KMS-11 (cell line): ENCODE data around the gene EPYC.

Experiments
- H2AFZ ChIP-seq: fragments of 200-600 bp; sonication (generic); 2 replicates; pipeline ENCODE4 v1.6.1; 2016; ENCODE audit warnings: antibody characterized with exemption, mixed run types, low read depth
- H3K27ac ChIP-seq: fragments of 200-600 bp; sonication (generic); 2 replicates; pipeline ENCODE4 v1.6.1; 2016; ENCODE audit warnings: mild to moderate bottlenecking, mixed run types
- H3K27me3 ChIP-seq: fragments of 200-600 bp; sonication (generic); 2 replicates; pipeline ENCODE4 v1.6.1; 2017; ENCODE audit warnings: mild to moderate bottlenecking, low read depth, mixed run types, moderate library complexity; ENCODE audit not compliant: insufficient read depth
- H3K36me3 ChIP-seq: fragments of 200-600 bp; sonication (generic); 2 replicates; pipeline ENCODE4 v1.6.1; 2017; ENCODE audit warnings: mild to moderate bottlenecking, mixed run types; ENCODE audit not compliant: insufficient read depth
- H3K4me1 ChIP-seq: fragments of 200-600 bp; sonication (generic); 2 replicates; pipeline ENCODE4 v1.6.1; 2016; ENCODE audit warnings: mild to moderate bottlenecking, low read depth, mixed run types; ENCODE audit not compliant: poor library complexity, severe bottlenecking
- H3K4me2 ChIP-seq: fragments of 200-600 bp; sonication (generic); 2 replicates; pipeline ENCODE4 v1.7.0; 2016; ENCODE audit warnings: mild to moderate bottlenecking, mixed run types
- H3K4me3 ChIP-seq: fragments of 200-600 bp; sonication (generic); IDR thresholded peaks from 2 replicates; pipeline ENCODE4 v1.6.1; 2017; ENCODE audit warnings: low read depth, low read length, mixed read lengths; ENCODE audit not compliant: insufficient read depth
- H3K79me2 ChIP-seq: fragments of 200-600 bp; sonication (generic); 2 replicates; pipeline ENCODE4 v1.6.1; 2016; ENCODE audit warnings: low read depth, mixed run types; ENCODE audit not compliant: insufficient read depth
- H3K9ac ChIP-seq: fragments of 200-600 bp; sonication (generic); 2 replicates; pipeline ENCODE4 v1.6.1; 2016; ENCODE audit warnings: mild to moderate bottlenecking, mixed run types
- H4K20me1 ChIP-seq: fragments of 200-600 bp; sonication (generic); 2 replicates; pipeline ENCODE4 v1.6.1; 2016; ENCODE audit warnings: mild to moderate bottlenecking, mixed run types; ENCODE audit not compliant: insufficient read depth
- TF ChIP-seq, protein P1 (sequence below): fragments of 200-600 bp; sonication (generic); conservative IDR thresholded peaks from 2 replicates; pipeline ENCODE4 v1.6.1; 2017; ENCODE audit warnings: low read depth, mild to moderate bottlenecking, antibody characterized with exemption, low read length, moderate library complexity, mixed read lengths

EPYC gene

GRCh38 chr12:90970911-90971310, 33.9 kb downstream of the EPYC start:
- Histone ChIP-seq H3K4me1 (no peaks in the 10 kb centered on the region), H4K20me1 (no peaks in the 10 kb centered on the region), H3K27me3 (no peaks in the 10 kb centered on the region), H3K4me3 (no peak overlapping the region), H3K36me3 (no peaks in the 10 kb centered on the region), H3K9ac (no peak overlapping the region), H3K79me2 (no peaks in the 10 kb centered on the region), H3K4me2 (no peak overlapping the region), H2AFZ (no peak overlapping the region), H3K27ac (no peak overlapping the region)
- TF ChIP-seq, protein P1, sequence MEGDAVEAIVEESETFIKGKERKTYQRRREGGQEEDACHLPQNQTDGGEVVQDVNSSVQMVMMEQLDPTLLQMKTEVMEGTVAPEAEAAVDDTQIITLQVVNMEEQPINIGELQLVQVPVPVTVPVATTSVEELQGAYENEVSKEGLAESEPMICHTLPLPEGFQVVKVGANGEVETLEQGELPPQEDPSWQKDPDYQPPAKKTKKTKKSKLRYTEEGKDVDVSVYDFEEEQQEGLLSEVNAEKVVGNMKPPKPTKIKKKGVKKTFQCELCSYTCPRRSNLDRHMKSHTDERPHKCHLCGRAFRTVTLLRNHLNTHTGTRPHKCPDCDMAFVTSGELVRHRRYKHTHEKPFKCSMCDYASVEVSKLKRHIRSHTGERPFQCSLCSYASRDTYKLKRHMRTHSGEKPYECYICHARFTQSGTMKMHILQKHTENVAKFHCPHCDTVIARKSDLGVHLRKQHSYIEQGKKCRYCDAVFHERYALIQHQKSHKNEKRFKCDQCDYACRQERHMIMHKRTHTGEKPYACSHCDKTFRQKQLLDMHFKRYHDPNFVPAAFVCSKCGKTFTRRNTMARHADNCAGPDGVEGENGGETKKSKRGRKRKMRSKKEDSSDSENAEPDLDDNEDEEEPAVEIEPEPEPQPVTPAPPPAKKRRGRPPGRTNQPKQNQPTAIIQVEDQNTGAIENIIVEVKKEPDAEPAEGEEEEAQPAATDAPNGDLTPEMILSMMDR = no peak

DNA sequence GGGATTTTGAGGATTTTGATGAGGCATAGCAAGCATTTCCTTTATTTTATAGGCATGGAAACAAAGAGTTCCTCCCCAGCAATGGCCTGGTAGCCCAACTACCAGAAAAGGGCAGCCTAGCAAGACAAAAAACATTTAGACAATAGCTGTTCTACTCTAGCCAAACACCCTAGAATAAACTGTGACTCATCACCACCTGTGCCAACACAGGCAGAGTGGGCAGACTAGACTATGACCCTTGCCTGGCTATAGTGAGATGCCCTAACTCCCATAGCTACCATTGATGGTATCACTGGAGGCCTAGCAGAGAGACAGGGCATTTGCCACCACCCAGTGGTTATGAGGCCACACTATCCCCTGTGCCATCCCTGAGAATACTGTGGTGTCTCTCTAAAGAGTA, 34.3 kb downstream of the EPYC start:
- H3K27me3 ChIP-seq = no peaks in the 10 kb centered on the region
- H3K9ac ChIP-seq = no peak overlapping the region
- TF ChIP-seq, protein P1 = no peak
- no peak overlapping the region for H3K27ac ChIP-seq
- H3K4me1 ChIP-seq = no peaks in the 10 kb centered on the region
- no peaks in the 10 kb centered on the region for H3K79me2 ChIP-seq
- H3K4me3 ChIP-seq = no peak overlapping the region
- H3K4me2 ChIP-seq = no peak overlapping the region
- H2AFZ ChIP-seq = no peak overlapping the region
- H4K20me1 ChIP-seq = no peaks in the 10 kb centered on the region
- no peaks in the 10 kb centered on the region for H3K36me3 ChIP-seq

- H3K4me1 ChIP-seq = no peaks in the 10 kb centered on the region
- no peak overlapping the region for H3K4me3 ChIP-seq
- H3K36me3 ChIP-seq = no peaks in the 10 kb centered on the region
- H3K27me3 ChIP-seq = no peaks in the 10 kb centered on the region
- no peaks in the 10 kb centered on the region for H4K20me1 ChIP-seq
- no peak overlapping the region for H2AFZ ChIP-seq
- H3K27ac ChIP-seq = no peak overlapping the region
- H3K4me2 ChIP-seq = no peak overlapping the region
- no peak overlapping the region for H3K9ac ChIP-seq
- no peaks in the 10 kb centered on the region for H3K79me2 ChIP-seq
- TF ChIP-seq, protein P1 = no peak
Observed at GRCh38 chr12:90969851-90970250, 34.9 kb downstream of the EPYC start.

- TF ChIP-seq, protein P1 = no peak
- H3K27ac ChIP-seq = no peak overlapping the region
- no peak overlapping the region for H3K9ac ChIP-seq
- H3K79me2 ChIP-seq = no peaks in the 10 kb centered on the region
- no peaks in the 10 kb centered on the region for H3K4me1 ChIP-seq
- H3K27me3 ChIP-seq = no peaks in the 10 kb centered on the region
- no peaks in the 10 kb centered on the region for H3K36me3 ChIP-seq
- H3K4me3 ChIP-seq = no peak overlapping the region
- H4K20me1 ChIP-seq = no peaks in the 10 kb centered on the region
- H2AFZ ChIP-seq = no peak overlapping the region
- H3K4me2 ChIP-seq = no peak overlapping the region
Observed at GRCh38 chr12:90969346-90969745, 35.4 kb downstream of the EPYC start.

GRCh38 chr12:90965204-90965603, 39.6 kb downstream of the EPYC start:
- Histone ChIP-seq H3K36me3 (no peaks in the 10 kb centered on the region), H3K4me3 (no peak overlapping the region), H3K4me1 (no peaks in the 10 kb centered on the region), H4K20me1 (no peaks in the 10 kb centered on the region), H2AFZ (no peak overlapping the region), H3K9ac (no peak overlapping the region), H3K79me2 (no peaks in the 10 kb centered on the region), H3K27ac (no peak overlapping the region), H3K27me3 (no peaks in the 10 kb centered on the region), H3K4me2 (no peak overlapping the region)
- TF ChIP-seq, protein P1 = no peak
